Measurements from ENCODE around the gene PTPRN2. TPM values are rescaled to one million over a fixed set of nuclear protein-coding genes. Genes with fewer than 3 reads are reported as not detected.

The PTPRN2 gene
- total and polyA plus RNA-seq, 2 of the 8 experiments (the other 6 are each of a cell fraction or from before 2014, with no cell fraction given) = 2.6 to 4.5 TPM

GRCh38 chr7:157646551-157646950 is 941.1 kb downstream of the PTPRN2 start (continued):
- TF ChIP-seq YY1 (IDR thresholded peaks at IDR 0.05; ENCODE audit: low read depth, low read length) (no peak), JUND (IDR thresholded peaks at IDR 0.05; ENCODE audit: low read length) (no peak), RAD21 (IDR thresholded peaks at IDR 0.05 in 1 of 2, conservative IDR thresholded peaks at IDR 0.05 in 1 of 2; ENCODE audit: low read depth in 2 of 2, low read length in 2 of 2) (no peak), RNF2 (IDR thresholded peaks at IDR 0.05; ENCODE audit: borderline replicate concordance, low read depth, low read length, missing control alignments, poor library complexity, severe bottlenecking) (no peak), EP300 (IDR thresholded peaks at IDR 0.05; ENCODE audit: borderline replicate concordance in 1 of 2, low read depth in 2 of 2, low read length in 2 of 2) (no peak), NANOG (IDR thresholded peaks at IDR 0.05; ENCODE audit: insufficient read depth, low read depth, low read length, poor library complexity, severe bottlenecking) (no peak), KDM5A (IDR thresholded peaks at IDR 0.05; ENCODE audit: low read length) (no peak)

Data from H1 (cell line).